HepG2 (cell line): ENCODE measurements around the gene LRIT2. TPM values are rescaled to one million over a fixed set of nuclear protein-coding genes. Genes with fewer than 3 reads are reported as not detected.

Source experiments
- ATAC-seq: fragments of 200-7000 bp; cut with Tn5 transposase; 3 replicates; pipeline ENCODE4 v1.9.1; 2020; ENCODE audit warnings: mild to moderate bottlenecking, moderate library complexity
- BruUV-seq: library from RNA; stranded (reverse); fragments of 400-500 nt; replicated peaks from 2 replicates; lab custom pipeline; 2021; lab: Mats Ljungman, UMichigan
- CTCF ChIA-PET: fragments of 300-600 bp; formaldehyde crosslinking; extraction: SDS; loops from one replicate; lab custom pipeline; 2021; ENCODE audit warnings: low total read pairs, inconsistent platforms, low intra/inter-chr PET ratio; lab: Yijun Ruan, JAX
- POLR2A ChIA-PET: fragments of 350-600 bp; sonication (Branson Sonifier 250); formaldehyde crosslinking; loops from one replicate; lab custom pipeline; 2020; ENCODE audit warnings: antibody characterized with exemption, inconsistent platforms; lab: Yijun Ruan, JAX
- DNase-seq: peaks from one replicate; pipeline ENCODE4 v3.0.0-alpha.2; 2015; ENCODE audit warnings: low spot score
- FAIRE-seq: peaks from 3 replicates; lab custom pipeline; 2011; peaks lifted over from hg19 to GRCh38; lab: Jason Lieb, UNC
- H2AFZ ChIP-seq: one replicate; pipeline ENCODE4 v1.6.1; 2011; ENCODE audit warnings: low read length, inconsistent platforms
- H3K27ac ChIP-seq: fragments of 300-600 bp; 3 replicates; pipeline ENCODE4 v1.8.0; 2011; ENCODE audit warnings: mixed run types, mild to moderate bottlenecking, mixed read lengths, low read length, inconsistent platforms; ENCODE audit not compliant: insufficient read depth; ENCODE audit errors: extremely low read length
- H3K27me3 ChIP-seq, 2 experiments: fragments of 200-600 bp in 1 of 2; 2 replicates in 1 of 2; 3 replicates in 1 of 2; pipeline versions ENCODE4 v1.6.0 to v1.8.0; 2011; ENCODE audit warnings: low read length in 2 of 2, mild to moderate bottlenecking in 2 of 2, moderate library complexity in 2 of 2, inconsistent platforms in 1 of 2; ENCODE audit not compliant: insufficient read depth in 2 of 2, control insufficient read depth in 1 of 2
- H3K36me3 ChIP-seq, 2 experiments: fragments of 200-600 bp in 1 of 2; replicated peaks in 1 of 2; 2 replicates in 1 of 2; 3 replicates in 1 of 2; pipeline versions ENCODE4 v1.5.1 to v1.8.0; 2011; ENCODE audit warnings: low read length in 2 of 2, inconsistent platforms in 1 of 2; ENCODE audit not compliant: insufficient read depth in 2 of 2, control insufficient read depth in 1 of 2
- H3K4me1 ChIP-seq: 2 replicates; pipeline ENCODE4 v1.5.1; 2012; ENCODE audit warnings: low read length, inconsistent platforms; ENCODE audit not compliant: insufficient read depth
- H3K4me2 ChIP-seq: 2 replicates; pipeline ENCODE4 v1.6.0; 2011; ENCODE audit warnings: low read depth, low read length, inconsistent platforms
- H3K4me3 ChIP-seq, 3 experiments: fragments of 200-600 bp in 1 of 3; sonication (generic), shearing (Covaris generic) in 1 of 3; replicated peaks in 1 of 3; 2 replicates each; pipeline ENCODE4 v1.5.1; 2011 to 2016; ENCODE audit warnings: low read length in 3 of 3, inconsistent platforms in 2 of 3, low read depth in 2 of 3, mild to moderate bottlenecking in 2 of 3, control low read depth in 1 of 3, mixed read lengths in 1 of 3; ENCODE audit not compliant: insufficient read depth in 1 of 3
- H3K79me2 ChIP-seq: one replicate; pipeline ENCODE4 v1.6.1; 2011; ENCODE audit warnings: low read length, inconsistent platforms; ENCODE audit not compliant: insufficient read depth
- H3K9ac ChIP-seq: 2 replicates; pipeline ENCODE4 v1.6.0; 2011; ENCODE audit warnings: mild to moderate bottlenecking, low read depth, low read length, inconsistent platforms; ENCODE audit not compliant: insufficient read depth
- H3K9me3 ChIP-seq: 2 replicates; pipeline ENCODE4 v1.5.1; 2012; ENCODE audit warnings: mild to moderate bottlenecking, low read length
- H4K20me1 ChIP-seq: 2 replicates; pipeline ENCODE4 v1.6.0; 2011; ENCODE audit warnings: inconsistent platforms, mild to moderate bottlenecking, low read length, moderate library complexity; ENCODE audit not compliant: insufficient read depth
- MED1 ChIP-seq: sonication (generic); formaldehyde crosslinking; IDR thresholded peaks from 2 replicates; pipeline ENCODE4 v1.4.0; 2020; ENCODE audit warnings: missing genetic modification reagents
- PAX8 ChIP-seq: sonication (generic); formaldehyde crosslinking; IDR thresholded peaks from 2 replicates; pipeline ENCODE4 v1.8.0; 2022; ENCODE audit warnings: mild to moderate bottlenecking, missing genetic modification reagents, borderline replicate concordance
- ZNF563 ChIP-seq: sonication (generic); formaldehyde crosslinking; IDR thresholded peaks from 2 replicates; pipeline ENCODE4 v1.8.0; 2022; ENCODE audit warnings: mild to moderate bottlenecking, moderate library complexity, missing genetic modification reagents
- WGBS: methylation state at CpG from one replicate; pipeline ENCODE4 v1.1.6; 2017; ENCODE audit warnings: low lambda C conversion rate; 5-methylcytosine and 5-hydroxymethylcytosine counted together
- in situ Hi-C: cut with HindIII; loops from 2 replicates; pipeline ENCODE4 v1.10.0; 2017; ENCODE audit warnings: low pct_unique_long_range_greater_than_20kb; ENCODE audit not compliant: extremely low pct_ligation_motif_present
- intact Hi-C: fragments of 100-400 bp; cut with micrococcal nuclease; formaldehyde crosslinking; loops from one replicate; pipeline ENCODE4 v1.10.0; 2022; ENCODE audit not compliant: unreplicated experiment
- polyA plus RNA-seq, 8 experiments: library from polyadenylated mRNA; depleted of rRNA in 3 of 8; stranded (reverse) in 7 of 8; unstranded in 1 of 8; fragments of >200 nt; fragmentation: Illumina TruSeq in 4 of 8; extraction: Trizol in 4 of 8; gene quantifications; 2 replicates each; pipeline versions ENCODE4 v1.2.1 to v1.2.3, GENCODE V29; 2011 to 2016; ENCODE audit warnings: low read depth in 4 of 8, missing spikeins in 1 of 8, mixed read lengths in 1 of 8; ENCODE audit not compliant: insufficient read depth in 1 of 8
- total RNA-seq, 5 experiments: library from RNA; depleted of rRNA; stranded (reverse); fragments of >200 nt; fragmentation: Illumina TruSeq; extraction: Trizol; gene quantifications; 2 replicates each; pipeline ENCODE4 v1.2.3, GENCODE V29; 2016; ENCODE audit warnings: low read depth in 1 of 5
- TF ChIP-seq, protein P1 (sequence below): sonication (generic); formaldehyde crosslinking; IDR thresholded peaks from 2 replicates; pipeline ENCODE4 v1.8.0; 2022; ENCODE audit warnings: low read depth, missing genetic modification reagents
- TF ChIP-seq, protein P2 (sequence below): sonication (generic); formaldehyde crosslinking; IDR thresholded peaks from 2 replicates; pipeline ENCODE4 v1.5.0; 2020; ENCODE audit warnings: missing genetic modification reagents
- TF ChIP-seq, protein P3 (sequence below): sonication (generic); formaldehyde crosslinking; IDR thresholded peaks from 2 replicates; pipeline ENCODE4 v1.4.0; 2020; ENCODE audit warnings: missing genetic modification reagents
- TF ChIP-seq, protein P4 (sequence below), 2 experiments: IDR thresholded peaks; 2 replicates each; pipeline ENCODE4 v1.6.1; 2011 to 2012; ENCODE audit warnings: low read length in 2 of 2, borderline replicate concordance in 1 of 2, low read depth in 1 of 2, mild to moderate bottlenecking in 1 of 2, moderate library complexity in 1 of 2

The LRIT2 gene
- total and polyA plus RNA-seq, 2 of the 13 experiments (the other 11 are each of a cell fraction or from before 2014, with no cell fraction given), result not detected

DNA sequence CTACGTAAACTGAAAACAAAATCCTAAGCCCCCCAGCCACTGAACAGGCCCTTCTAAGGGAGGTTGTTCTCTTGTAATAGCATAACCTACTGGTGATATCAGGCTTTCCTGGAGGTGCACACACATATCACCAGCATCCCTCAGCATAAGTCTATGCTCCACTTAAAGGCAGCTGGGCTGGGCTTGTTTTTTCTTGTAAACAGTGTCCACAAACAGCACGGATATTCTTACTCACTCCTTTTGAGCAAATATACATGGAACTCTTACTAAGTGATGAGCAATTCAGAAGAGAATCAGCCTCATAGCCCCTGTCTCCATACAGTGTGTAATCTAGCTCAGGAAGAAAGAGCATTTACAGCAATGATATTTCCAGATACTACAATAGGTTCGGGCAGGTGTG, 13.6 kb upstream of the LRIT2 start (continued):
- TF ChIP-seq PAX8 (CRISPR knock-in tag), result no peak
- TF ChIP-seq, protein P1, sequence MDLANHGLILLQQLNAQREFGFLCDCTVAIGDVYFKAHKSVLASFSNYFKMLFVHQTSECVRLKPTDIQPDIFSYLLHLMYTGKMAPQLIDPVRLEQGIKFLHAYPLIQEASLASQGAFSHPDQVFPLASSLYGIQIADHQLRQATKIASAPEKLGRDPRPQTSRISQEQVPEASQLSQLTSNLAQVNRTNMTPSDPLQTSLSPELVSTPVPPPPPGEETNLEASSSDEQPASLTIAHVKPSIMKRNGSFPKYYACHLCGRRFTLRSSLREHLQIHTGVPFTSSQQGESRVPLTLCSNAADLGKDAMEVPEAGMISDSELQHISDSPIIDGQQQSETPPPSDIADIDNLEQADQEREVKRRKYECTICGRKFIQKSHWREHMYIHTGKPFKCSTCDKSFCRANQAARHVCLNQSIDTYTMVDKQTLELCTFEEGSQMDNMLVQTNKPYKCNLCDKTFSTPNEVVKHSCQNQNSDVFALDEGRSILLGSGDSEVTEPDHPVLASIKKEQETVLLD (CRISPR knock-in tag), result no peak
- TF ChIP-seq, protein P2, sequence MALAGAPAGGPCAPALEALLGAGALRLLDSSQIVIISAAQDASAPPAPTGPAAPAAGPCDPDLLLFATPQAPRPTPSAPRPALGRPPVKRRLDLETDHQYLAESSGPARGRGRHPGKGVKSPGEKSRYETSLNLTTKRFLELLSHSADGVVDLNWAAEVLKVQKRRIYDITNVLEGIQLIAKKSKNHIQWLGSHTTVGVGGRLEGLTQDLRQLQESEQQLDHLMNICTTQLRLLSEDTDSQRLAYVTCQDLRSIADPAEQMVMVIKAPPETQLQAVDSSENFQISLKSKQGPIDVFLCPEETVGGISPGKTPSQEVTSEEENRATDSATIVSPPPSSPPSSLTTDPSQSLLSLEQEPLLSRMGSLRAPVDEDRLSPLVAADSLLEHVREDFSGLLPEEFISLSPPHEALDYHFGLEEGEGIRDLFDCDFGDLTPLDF (CRISPR knock-in tag), result no peak
- no peak for TF ChIP-seq MED1 (CRISPR knock-in tag)
- no peak for TF ChIP-seq ZNF563 (CRISPR knock-in tag)

DNA sequence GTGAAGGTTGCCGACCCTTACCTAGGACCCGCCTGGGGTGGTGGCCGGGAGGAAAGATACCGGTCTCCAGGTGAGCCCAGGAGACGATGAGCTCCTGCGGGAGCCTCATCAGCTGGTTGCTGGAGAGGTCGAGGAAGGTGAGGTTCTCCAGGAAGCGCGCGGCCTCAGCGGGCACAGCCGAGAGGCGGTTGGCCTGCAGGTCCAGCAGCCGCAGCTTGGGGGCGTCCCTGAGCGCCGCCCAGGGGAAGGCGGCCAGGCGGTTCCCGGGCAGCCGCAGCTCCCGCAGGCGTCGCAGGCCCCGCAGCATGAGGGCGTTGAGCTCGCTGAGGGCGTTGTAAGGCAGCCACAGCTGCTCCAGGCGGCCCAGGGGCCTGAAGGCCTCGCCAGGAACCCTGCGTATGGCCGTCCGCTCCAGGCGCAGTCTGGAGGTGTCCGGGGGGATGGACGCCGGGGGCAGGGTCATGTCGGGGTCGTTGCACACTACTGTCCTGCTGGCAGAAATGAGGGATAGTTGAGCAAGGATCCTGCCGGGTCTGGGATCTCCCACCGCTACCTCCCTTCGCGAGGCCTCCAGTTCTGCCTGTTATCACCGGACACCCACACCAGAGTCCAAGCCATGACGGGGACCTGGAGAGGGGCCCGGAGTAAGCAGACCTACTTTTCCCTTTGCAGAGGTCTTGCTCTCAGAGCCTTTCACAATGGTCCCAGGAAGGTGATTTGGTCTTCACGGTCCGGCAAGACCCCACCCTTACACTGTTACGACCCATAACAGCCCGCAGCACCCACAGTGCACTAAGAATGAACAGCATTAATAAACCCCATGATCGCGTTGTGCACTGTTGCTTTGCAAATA, 12.1 kb upstream of the LRIT2 start:
- Histone ChIP-seq H3K27ac (no peak overlapping the region), H3K4me2 (no peak overlapping the region), H2AFZ (no peak overlapping the region), H3K79me2 (no peaks in the 10 kb centered on the region), H4K20me1 (no peaks in the 10 kb centered on the region), H3K4me3 (no peak overlapping the region), H3K9me3 (no peaks in the 10 kb centered on the region), H3K4me1 (peaks cover 7% of the 10 kb centered on the region; the same call in 1 of the 2 replicates), H3K9ac (no peak overlapping the region), H3K27me3 (peaks cover 3 to 22% of the 10 kb centered on the region in 2 experiments; a peak in 4 of 5 replicates), H3K36me3 (no peaks in the 10 kb centered on the region)
- ChIA-PET POLR2A (no interaction called here), CTCF (no interaction called here)
- BruUV-seq, result no TSS peak
- no peak for DNase-seq
- TF ChIP-seq, protein P3, sequence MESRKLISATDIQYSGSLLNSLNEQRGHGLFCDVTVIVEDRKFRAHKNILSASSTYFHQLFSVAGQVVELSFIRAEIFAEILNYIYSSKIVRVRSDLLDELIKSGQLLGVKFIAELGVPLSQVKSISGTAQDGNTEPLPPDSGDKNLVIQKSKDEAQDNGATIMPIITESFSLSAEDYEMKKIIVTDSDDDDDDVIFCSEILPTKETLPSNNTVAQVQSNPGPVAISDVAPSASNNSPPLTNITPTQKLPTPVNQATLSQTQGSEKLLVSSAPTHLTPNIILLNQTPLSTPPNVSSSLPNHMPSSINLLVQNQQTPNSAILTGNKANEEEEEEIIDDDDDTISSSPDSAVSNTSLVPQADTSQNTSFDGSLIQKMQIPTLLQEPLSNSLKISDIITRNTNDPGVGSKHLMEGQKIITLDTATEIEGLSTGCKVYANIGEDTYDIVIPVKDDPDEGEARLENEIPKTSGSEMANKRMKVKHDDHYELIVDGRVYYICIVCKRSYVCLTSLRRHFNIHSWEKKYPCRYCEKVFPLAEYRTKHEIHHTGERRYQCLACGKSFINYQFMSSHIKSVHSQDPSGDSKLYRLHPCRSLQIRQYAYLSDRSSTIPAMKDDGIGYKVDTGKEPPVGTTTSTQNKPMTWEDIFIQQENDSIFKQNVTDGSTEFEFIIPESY (CRISPR knock-in tag), result peak; percentile 51
- TF ChIP-seq, protein P4, sequence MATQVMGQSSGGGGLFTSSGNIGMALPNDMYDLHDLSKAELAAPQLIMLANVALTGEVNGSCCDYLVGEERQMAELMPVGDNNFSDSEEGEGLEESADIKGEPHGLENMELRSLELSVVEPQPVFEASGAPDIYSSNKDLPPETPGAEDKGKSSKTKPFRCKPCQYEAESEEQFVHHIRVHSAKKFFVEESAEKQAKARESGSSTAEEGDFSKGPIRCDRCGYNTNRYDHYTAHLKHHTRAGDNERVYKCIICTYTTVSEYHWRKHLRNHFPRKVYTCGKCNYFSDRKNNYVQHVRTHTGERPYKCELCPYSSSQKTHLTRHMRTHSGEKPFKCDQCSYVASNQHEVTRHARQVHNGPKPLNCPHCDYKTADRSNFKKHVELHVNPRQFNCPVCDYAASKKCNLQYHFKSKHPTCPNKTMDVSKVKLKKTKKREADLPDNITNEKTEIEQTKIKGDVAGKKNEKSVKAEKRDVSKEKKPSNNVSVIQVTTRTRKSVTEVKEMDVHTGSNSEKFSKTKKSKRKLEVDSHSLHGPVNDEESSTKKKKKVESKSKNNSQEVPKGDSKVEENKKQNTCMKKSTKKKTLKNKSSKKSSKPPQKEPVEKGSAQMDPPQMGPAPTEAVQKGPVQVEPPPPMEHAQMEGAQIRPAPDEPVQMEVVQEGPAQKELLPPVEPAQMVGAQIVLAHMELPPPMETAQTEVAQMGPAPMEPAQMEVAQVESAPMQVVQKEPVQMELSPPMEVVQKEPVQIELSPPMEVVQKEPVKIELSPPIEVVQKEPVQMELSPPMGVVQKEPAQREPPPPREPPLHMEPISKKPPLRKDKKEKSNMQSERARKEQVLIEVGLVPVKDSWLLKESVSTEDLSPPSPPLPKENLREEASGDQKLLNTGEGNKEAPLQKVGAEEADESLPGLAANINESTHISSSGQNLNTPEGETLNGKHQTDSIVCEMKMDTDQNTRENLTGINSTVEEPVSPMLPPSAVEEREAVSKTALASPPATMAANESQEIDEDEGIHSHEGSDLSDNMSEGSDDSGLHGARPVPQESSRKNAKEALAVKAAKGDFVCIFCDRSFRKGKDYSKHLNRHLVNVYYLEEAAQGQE (IDR thresholded peaks at IDR 0.05; ENCODE audit: borderline replicate concordance in 1 of 2, low read depth in 1 of 2, low read length in 2 of 2), result no peak
- intact Hi-C loops (no loop called here), in situ Hi-C loops (no loop called here)
- 54% methylated on average over 13 of the region's 52 CpGs for WGBS
- FAIRE-seq, result no peak
- no peak; the same call in 2 of the 3 replicates for ATAC-seq
